ENCODE results near the gene SURF4.

SURF4 gene

GRCh38 chr9:133360400-133361393 lies 15.2 kb downstream of the SURF4 start:
- H3K9me3 ChIP-seq (ENCODE audit: insufficient read depth, low read length, severe bottlenecking) = no peaks in the 10 kb centered on the region
- peaks cover 21% of the 10 kb centered on the region for H3K4me1 ChIP-seq (ENCODE audit: insufficient read depth, low read length)
- H3K4me3 ChIP-seq (ENCODE audit: low read depth in 1 of 2, low read length in 2 of 2) = no peak overlapping the region
- ATAC-seq (ENCODE audit: insufficient read depth, low read depth) = no peak
- H3K27ac ChIP-seq (ENCODE audit: low read length) = no peak overlapping the region
- peaks cover 23% of the 10 kb centered on the region for H4K20me1 ChIP-seq (ENCODE audit: insufficient read depth, low read length)
- H3K4me2 ChIP-seq (ENCODE audit: insufficient read depth, low read length) = no peak overlapping the region
- no peak for TF ChIP-seq EZH2 (IDR thresholded peaks at IDR 0.05; ENCODE audit: borderline replicate concordance, low read depth, low read length, severe bottlenecking)
- no peak for TF ChIP-seq CTCF (IDR thresholded peaks at IDR 0.05; ENCODE audit: borderline replicate concordance, extremely low read depth, low read length, poor library complexity, severe bottlenecking)
- no peaks in the 10 kb centered on the region for H3K27me3 ChIP-seq (ENCODE audit: insufficient read depth, low read length, poor library complexity)
- peaks cover 69% of the 10 kb centered on the region for H3K36me3 ChIP-seq (ENCODE audit: insufficient read depth, low read length)
- H3K79me2 ChIP-seq (ENCODE audit: insufficient read depth, low read length) = peaks cover 26% of the 10 kb centered on the region
- H3K9ac ChIP-seq (ENCODE audit: low read depth, low read length) = no peak overlapping the region
- H2AFZ ChIP-seq (ENCODE audit: low read depth, low read length) = no peak overlapping the region
- DNase-seq = no peak

- Histone ChIP-seq H3K79me2 (ENCODE audit: insufficient read depth, low read length) (peaks cover 35% of the 10 kb centered on the region), H3K27me3 (ENCODE audit: insufficient read depth, low read length, poor library complexity) (no peaks in the 10 kb centered on the region), H3K4me1 (ENCODE audit: insufficient read depth, low read length) (peaks cover 32% of the 10 kb centered on the region), H3K27ac (ENCODE audit: low read length) (no peak overlapping the region), H4K20me1 (ENCODE audit: insufficient read depth, low read length) (peaks cover 19% of the 10 kb centered on the region), H3K9me3 (ENCODE audit: insufficient read depth, low read length, severe bottlenecking) (no peaks in the 10 kb centered on the region), H3K4me2 (ENCODE audit: insufficient read depth, low read length) (no peak overlapping the region; the same call in 1 of the 2 replicates), H3K9ac (ENCODE audit: low read depth, low read length) (no peak overlapping the region), H3K36me3 (ENCODE audit: insufficient read depth, low read length) (peaks cover 58% of the 10 kb centered on the region), H2AFZ (ENCODE audit: low read depth, low read length) (no peak overlapping the region), H3K4me3 (ENCODE audit: low read depth in 1 of 2, low read length in 2 of 2) (no peak overlapping the region)
- DNase-seq (no peak), ATAC-seq (ENCODE audit: insufficient read depth, low read depth) (no peak)
- TF ChIP-seq EZH2 (IDR thresholded peaks at IDR 0.05; ENCODE audit: borderline replicate concordance, low read depth, low read length, severe bottlenecking) = no peak
- TF ChIP-seq CTCF (IDR thresholded peaks at IDR 0.05; ENCODE audit: borderline replicate concordance, extremely low read depth, low read length, poor library complexity, severe bottlenecking) = peak; percentile 30
Measured at GRCh38 chr9:133359399-133360175, 16.3 kb downstream of the SURF4 start.

- peaks cover 35% of the 10 kb centered on the region for H3K79me2 ChIP-seq (ENCODE audit: insufficient read depth, low read length)
- no peak for TF ChIP-seq CTCF (IDR thresholded peaks at IDR 0.05; ENCODE audit: borderline replicate concordance, extremely low read depth, low read length, poor library complexity, severe bottlenecking)
- TF ChIP-seq EZH2 (IDR thresholded peaks at IDR 0.05; ENCODE audit: borderline replicate concordance, low read depth, low read length, severe bottlenecking) = no peak
- H3K4me1 ChIP-seq (ENCODE audit: insufficient read depth, low read length) = peaks cover 37% of the 10 kb centered on the region
- ATAC-seq (ENCODE audit: insufficient read depth, low read depth) (no peak), DNase-seq (no peak)
- H3K4me3 ChIP-seq (ENCODE audit: low read depth in 1 of 2, low read length in 2 of 2) = peak overlapping the region in 1 of 2 experiments; percentile 91; a peak in 2 of 4 replicates
- H3K4me2 ChIP-seq (ENCODE audit: insufficient read depth, low read length) = peak overlapping the region; percentile 87
- H3K9me3 ChIP-seq (ENCODE audit: insufficient read depth, low read length, severe bottlenecking) = no peaks in the 10 kb centered on the region
- H2AFZ ChIP-seq (ENCODE audit: low read depth, low read length) = no peak overlapping the region
- H3K27me3 ChIP-seq (ENCODE audit: insufficient read depth, low read length, poor library complexity) = no peaks in the 10 kb centered on the region
- peak overlapping the region; percentile 63; the same call in 1 of the 2 replicates for H3K9ac ChIP-seq (ENCODE audit: low read depth, low read length)
- peaks cover 17% of the 10 kb centered on the region; the same call in 1 of the 2 replicates for H4K20me1 ChIP-seq (ENCODE audit: insufficient read depth, low read length)
- H3K27ac ChIP-seq (ENCODE audit: low read length) = no peak overlapping the region
- peaks cover 52% of the 10 kb centered on the region for H3K36me3 ChIP-seq (ENCODE audit: insufficient read depth, low read length)
Measured at GRCh38 chr9:133357656-133358055, 18.2 kb downstream of the SURF4 start.
